Body of pancreas (tissue), 4 donors: ENCODE measurements around the gene KCNJ10. TPM values are rescaled to one million over a fixed set of nuclear protein-coding genes. Genes with fewer than 3 reads are reported as not detected.

Experiments
- ATAC-seq: fragments of 150-250 bp; one replicate; pipeline ENCODE4 v1.9.1; 2016
- DNase-seq, 4 donors: peaks; one replicate each; pipeline ENCODE4 v3.0.0-alpha.2; 2019
- H3K27ac ChIP-seq, 4 donors: fragments of 200-600 bp; sonication (generic); 1 replicate in 3 of 4; 2 replicates in 1 of 4; pipeline versions ENCODE4 v1.5.1 to v1.6.1; 2016 to 2019; ENCODE audit warnings: mild to moderate bottlenecking in 1 of 4, mixed read lengths in 1 of 4, moderate library complexity in 1 of 4
- H3K27me3 ChIP-seq, 2 donors: fragments of 200-600 bp; sonication (generic); one replicate each; pipeline ENCODE4 v1.6.0; 2016; ENCODE audit warnings: mild to moderate bottlenecking in 1 of 2
- H3K36me3 ChIP-seq, 2 donors: fragments of 200-600 bp; sonication (generic); replicated peaks in 1 of 2; 2 replicates each; pipeline ENCODE4 v1.5.1; 2016; ENCODE audit warnings: low read depth in 2 of 2; ENCODE audit not compliant: insufficient read depth in 1 of 2
- H3K4me1 ChIP-seq: fragments of 200-600 bp; sonication (generic); one replicate; pipeline ENCODE4 v1.6.0; 2016
- H3K4me3 ChIP-seq, 2 donors: fragments of 200-600 bp; sonication (generic); 1 replicate in 1 of 2; 2 replicates in 1 of 2; pipeline ENCODE4 v1.5.1; 2016 to 2019
- H3K9me3 ChIP-seq, 3 donors: fragments of 200-600 bp; sonication (generic); 1 replicate in 2 of 3; 2 replicates in 1 of 3; pipeline ENCODE4 v1.5.1; 2016
- CTCF ChIP-seq, 7 experiments: fragments of 450-650 bp in 4 of 7; fragments of 200-600 bp in 3 of 7; sonication (generic) in 3 of 7; IDR thresholded peaks; one replicate each; pipeline ENCODE4 v1.5.1; 2016 to 2019; ENCODE audit warnings: antibody characterized with exemption in 7 of 7
- POLR2A ChIP-seq, 3 donors: fragments of 450-650 bp; IDR thresholded peaks; one replicate each; pipeline ENCODE4 v1.6.1; 2016; ENCODE audit warnings: antibody characterized with exemption in 3 of 3, mild to moderate bottlenecking in 2 of 3
- WGBS, 2 donors: methylation state at CpG; one replicate each; pipeline ENCODE4 v1.1.5; 2017; 5-methylcytosine and 5-hydroxymethylcytosine counted together
- intact Hi-C: fragments of 100-400 bp; cut with DNase I; formaldehyde crosslinking; loops from one replicate; pipeline ENCODE4 v1.15.1; 2023
- total RNA-seq, 2 donors: library from RNA; depleted of rRNA; stranded (reverse); fragments of >200 nt; gene quantifications; one replicate each; pipeline ENCODE4 v1.1.0, GENCODE V29; 2016

The KCNJ10 gene
- total RNA-seq, 2 donors from 2014 or later, result not detected

GRCh38 chr1:160082926-160083325, 13.0 kb upstream of the KCNJ10 start:
- TF ChIP-seq CTCF (IDR thresholded peaks at IDR 0.05) (no peak), POLR2A (IDR thresholded peaks at IDR 0.05) (no peak)
- no peak for DNase-seq
- ATAC-seq, result no peak
- H3K9me3 ChIP-seq, result no peaks in the 10 kb centered on the region
- peaks cover 15% of the 10 kb centered on the region for H3K4me1 ChIP-seq
- no peaks in the 10 kb centered on the region for H3K36me3 ChIP-seq
- H3K27ac ChIP-seq, result no peak overlapping the region
- WGBS, 2 donors, result 77 to 80% methylated on average over 3 of the region's 3 CpGs
- intact Hi-C loops, result no loop called here
- H3K4me3 ChIP-seq, result no peak overlapping the region
- H3K27me3 ChIP-seq, result peaks cover 0 to 14% of the 10 kb centered on the region in 2 donors

GRCh38 chr1:160082487-160082886, 12.5 kb upstream of the KCNJ10 start:
- intact Hi-C loops, result no loop called here
- DNase-seq (no peak), ATAC-seq (no peak)
- no peak overlapping the region for H3K27ac ChIP-seq
- peaks cover 15% of the 10 kb centered on the region for H3K4me1 ChIP-seq
- WGBS, 2 donors, result 44 to 70% methylated on average over 2 of the region's 2 CpGs
- peaks cover 0 to 14% of the 10 kb centered on the region in 2 donors for H3K27me3 ChIP-seq
- H3K36me3 ChIP-seq, result no peaks in the 10 kb centered on the region
- no peaks in the 10 kb centered on the region for H3K9me3 ChIP-seq
- no peak for TF ChIP-seq CTCF (IDR thresholded peaks at IDR 0.05)
- TF ChIP-seq POLR2A (IDR thresholded peaks at IDR 0.05), result no peak
- H3K4me3 ChIP-seq, result no peak overlapping the region

GRCh38 chr1:160081261-160081936, 11.4 kb upstream of the KCNJ10 start, which contains the start of gene KCNJ9:
Gene KCNJ9 (plus strand): TSS chr1:160081538. CDS start chr1:160084031, 2,493 bp downstream.
- Histone ChIP-seq H3K9me3 (no peaks in the 10 kb centered on the region), H3K4me3 (no peak within 1 kb of the TSS), H3K27ac (no peak within 1 kb of the TSS), H3K36me3 (no peaks in the 10 kb centered on the region), H3K4me1 (peaks cover 15% of the 10 kb centered on the region), H3K27me3 (peaks cover 0 to 14% of the 10 kb centered on the region in 2 donors)
- intact Hi-C loops, result no loop called here
- TF ChIP-seq CTCF (IDR thresholded peaks at IDR 0.05) (no peak), POLR2A (IDR thresholded peaks at IDR 0.05) (no peak)
- WGBS, 2 donors, result 18 to 20% methylated on average over 13 to 14 of the region's 14 CpGs
- DNase-seq, result no peak
- no peak for ATAC-seq

GRCh38 chr1:160080381-160081100, 10.6 kb upstream of the KCNJ10 start:
- H3K27me3 ChIP-seq, result peaks cover 0 to 14% of the 10 kb centered on the region in 2 donors
- ATAC-seq (no peak), DNase-seq (no peak)
- H3K4me3 ChIP-seq, result no peak overlapping the region
- intact Hi-C loops, result no loop called here
- peaks cover 15% of the 10 kb centered on the region for H3K4me1 ChIP-seq
- no peaks in the 10 kb centered on the region for H3K36me3 ChIP-seq
- H3K27ac ChIP-seq, result no peak overlapping the region
- H3K9me3 ChIP-seq, result no peaks in the 10 kb centered on the region
- WGBS, 2 donors, result 29 to 47% methylated on average over 6 of the region's 6 CpGs
- TF ChIP-seq CTCF (IDR thresholded peaks at IDR 0.05), result no peak
- TF ChIP-seq POLR2A (IDR thresholded peaks at IDR 0.05), result no peak
